ENCODE measurements around the gene LPAR2.

Gene LPAR2

GRCh38 chr19:19652482-19653295 lies 24.7 kb upstream of the LPAR2 start:
- DNase-seq (ENCODE audit: low read depth), result no peak
- TF ChIP-seq CTCF (IDR thresholded peaks at IDR 0.05; ENCODE audit: low read length, missing control alignments), result no peak
- no peak overlapping the region for H3K4me3 ChIP-seq (replicated peaks; ENCODE audit: low read depth, low read length)

- no peak overlapping the region for H3K4me3 ChIP-seq (replicated peaks; ENCODE audit: low read depth, low read length)
- TF ChIP-seq CTCF (IDR thresholded peaks at IDR 0.05; ENCODE audit: low read length, missing control alignments), result no peak
- no peak for DNase-seq (ENCODE audit: low read depth)
Observed at GRCh38 chr19:19651076-19651475, 23.1 kb upstream of the LPAR2 start.

GRCh38 chr19:19650331-19650730 lies 22.3 kb upstream of the LPAR2 start:
- H3K4me3 ChIP-seq (replicated peaks; ENCODE audit: low read depth, low read length), result no peak overlapping the region
- TF ChIP-seq CTCF (IDR thresholded peaks at IDR 0.05; ENCODE audit: low read length, missing control alignments), result no peak
- no peak for DNase-seq (ENCODE audit: low read depth)

- H3K4me3 ChIP-seq (replicated peaks; ENCODE audit: low read depth, low read length), result no peak overlapping the region
- no peak for TF ChIP-seq CTCF (IDR thresholded peaks at IDR 0.05; ENCODE audit: low read length, missing control alignments)
- no peak for DNase-seq (ENCODE audit: low read depth)
Observed at GRCh38 chr19:19649580-19649995, 21.6 kb upstream of the LPAR2 start.

- no peak overlapping the region for H3K4me3 ChIP-seq (replicated peaks; ENCODE audit: low read depth, low read length)
- DNase-seq (ENCODE audit: low read depth), result no peak
- TF ChIP-seq CTCF (IDR thresholded peaks at IDR 0.05; ENCODE audit: low read length, missing control alignments), result no peak
Observed at GRCh38 chr19:19649155-19649554, 21.1 kb upstream of the LPAR2 start.

GRCh38 chr19:19647037-19647835 lies 19.2 kb upstream of the LPAR2 start:
- DNase-seq (ENCODE audit: low read depth), result no peak
- H3K4me3 ChIP-seq (replicated peaks; ENCODE audit: low read depth, low read length), result no peak overlapping the region
- no peak for TF ChIP-seq CTCF (IDR thresholded peaks at IDR 0.05; ENCODE audit: low read length, missing control alignments)

Data from fibroblast of pulmonary artery (primary cell).